ENCODE data around the gene DHRS12.

DNA sequence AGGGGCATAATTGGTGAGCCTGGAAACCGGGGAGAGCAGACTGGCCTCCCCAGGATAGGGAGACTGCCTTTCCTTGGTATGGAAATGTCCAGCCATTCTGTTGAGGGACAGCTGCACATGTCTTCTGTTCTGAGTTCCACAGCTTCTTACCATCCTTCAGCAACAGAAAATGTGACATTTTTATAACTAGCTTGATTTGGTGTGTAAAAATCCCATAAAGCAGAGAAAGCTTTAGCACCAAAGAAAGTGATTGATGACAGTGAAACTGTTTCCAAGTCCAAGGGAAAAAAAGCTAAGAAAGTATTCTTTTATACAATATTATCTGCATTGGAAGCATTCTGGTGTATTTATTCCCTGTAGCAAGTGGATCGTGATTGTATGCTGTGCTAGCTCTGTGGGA, 61.9 kb downstream of the DHRS12 start:
- no peak for TF ChIP-seq EZH2 (IDR thresholded peaks at IDR 0.05)
- no peak for TF ChIP-seq POLR2AphosphoS5 (IDR thresholded peaks at IDR 0.05; ENCODE audit: borderline replicate concordance, low read depth, low read length)
- TF ChIP-seq FOXP2 (optimal IDR thresholded peaks at IDR 0.05; ENCODE audit: control extremely low read depth, extremely low read length, insufficient read depth): no peak

Measured in SK-N-MC (cell line).